ENCODE results near the gene ORMDL3.
A peak's percentile ranks its signal among the peaks of the same experiment; 100 is the strongest.

Gene ORMDL3

DNA sequence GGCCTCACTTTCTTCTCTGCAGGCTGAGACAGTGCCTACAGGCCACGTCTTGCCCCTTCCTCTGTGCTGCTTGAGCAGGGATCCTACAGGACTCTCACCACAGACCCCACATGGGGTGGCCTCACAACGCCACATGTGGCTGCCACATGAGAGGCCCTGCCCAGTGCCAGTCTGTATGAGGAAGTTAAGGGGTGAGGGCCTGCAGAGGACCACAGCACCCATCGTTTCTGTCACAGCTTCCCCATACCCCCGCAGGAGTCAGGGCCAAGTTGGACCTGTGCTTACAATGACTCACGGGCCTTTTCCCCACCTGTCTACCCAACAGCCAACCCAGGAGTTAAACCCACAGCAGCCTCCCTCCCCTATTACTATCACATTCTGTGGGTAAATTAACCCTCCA is 6.1 kb downstream of the ORMDL3 start:
- peak; percentile 57 to 82 for DNase-seq (ENCODE audit: low read depth in 1 of 2, low spot score in 1 of 2)
- no peaks in the 10 kb centered on the region for H3K27me3 ChIP-seq (ENCODE audit: insufficient read depth, poor library complexity, severe bottlenecking)
- no peak overlapping the region for H3K4me3 ChIP-seq (replicated peaks; ENCODE audit: insufficient read depth, low read length)
- peak overlapping the region; percentile 64 for H3K27ac ChIP-seq (replicated peaks)
- TF ChIP-seq, protein P1, sequence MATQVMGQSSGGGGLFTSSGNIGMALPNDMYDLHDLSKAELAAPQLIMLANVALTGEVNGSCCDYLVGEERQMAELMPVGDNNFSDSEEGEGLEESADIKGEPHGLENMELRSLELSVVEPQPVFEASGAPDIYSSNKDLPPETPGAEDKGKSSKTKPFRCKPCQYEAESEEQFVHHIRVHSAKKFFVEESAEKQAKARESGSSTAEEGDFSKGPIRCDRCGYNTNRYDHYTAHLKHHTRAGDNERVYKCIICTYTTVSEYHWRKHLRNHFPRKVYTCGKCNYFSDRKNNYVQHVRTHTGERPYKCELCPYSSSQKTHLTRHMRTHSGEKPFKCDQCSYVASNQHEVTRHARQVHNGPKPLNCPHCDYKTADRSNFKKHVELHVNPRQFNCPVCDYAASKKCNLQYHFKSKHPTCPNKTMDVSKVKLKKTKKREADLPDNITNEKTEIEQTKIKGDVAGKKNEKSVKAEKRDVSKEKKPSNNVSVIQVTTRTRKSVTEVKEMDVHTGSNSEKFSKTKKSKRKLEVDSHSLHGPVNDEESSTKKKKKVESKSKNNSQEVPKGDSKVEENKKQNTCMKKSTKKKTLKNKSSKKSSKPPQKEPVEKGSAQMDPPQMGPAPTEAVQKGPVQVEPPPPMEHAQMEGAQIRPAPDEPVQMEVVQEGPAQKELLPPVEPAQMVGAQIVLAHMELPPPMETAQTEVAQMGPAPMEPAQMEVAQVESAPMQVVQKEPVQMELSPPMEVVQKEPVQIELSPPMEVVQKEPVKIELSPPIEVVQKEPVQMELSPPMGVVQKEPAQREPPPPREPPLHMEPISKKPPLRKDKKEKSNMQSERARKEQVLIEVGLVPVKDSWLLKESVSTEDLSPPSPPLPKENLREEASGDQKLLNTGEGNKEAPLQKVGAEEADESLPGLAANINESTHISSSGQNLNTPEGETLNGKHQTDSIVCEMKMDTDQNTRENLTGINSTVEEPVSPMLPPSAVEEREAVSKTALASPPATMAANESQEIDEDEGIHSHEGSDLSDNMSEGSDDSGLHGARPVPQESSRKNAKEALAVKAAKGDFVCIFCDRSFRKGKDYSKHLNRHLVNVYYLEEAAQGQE (IDR thresholded peaks at IDR 0.05; ENCODE audit: insufficient replicate concordance, low read depth) = no peak
- no peak for TF ChIP-seq SPI1 (IDR thresholded peaks at IDR 0.05; ENCODE audit: borderline replicate concordance, low read depth)
- no peak for TF ChIP-seq POLR2AphosphoS5 (IDR thresholded peaks at IDR 0.05; ENCODE audit: low read depth)
- no peak for TF ChIP-seq GABPA (IDR thresholded peaks at IDR 0.05; ENCODE audit: low read depth)
- TF ChIP-seq, protein P2, sequence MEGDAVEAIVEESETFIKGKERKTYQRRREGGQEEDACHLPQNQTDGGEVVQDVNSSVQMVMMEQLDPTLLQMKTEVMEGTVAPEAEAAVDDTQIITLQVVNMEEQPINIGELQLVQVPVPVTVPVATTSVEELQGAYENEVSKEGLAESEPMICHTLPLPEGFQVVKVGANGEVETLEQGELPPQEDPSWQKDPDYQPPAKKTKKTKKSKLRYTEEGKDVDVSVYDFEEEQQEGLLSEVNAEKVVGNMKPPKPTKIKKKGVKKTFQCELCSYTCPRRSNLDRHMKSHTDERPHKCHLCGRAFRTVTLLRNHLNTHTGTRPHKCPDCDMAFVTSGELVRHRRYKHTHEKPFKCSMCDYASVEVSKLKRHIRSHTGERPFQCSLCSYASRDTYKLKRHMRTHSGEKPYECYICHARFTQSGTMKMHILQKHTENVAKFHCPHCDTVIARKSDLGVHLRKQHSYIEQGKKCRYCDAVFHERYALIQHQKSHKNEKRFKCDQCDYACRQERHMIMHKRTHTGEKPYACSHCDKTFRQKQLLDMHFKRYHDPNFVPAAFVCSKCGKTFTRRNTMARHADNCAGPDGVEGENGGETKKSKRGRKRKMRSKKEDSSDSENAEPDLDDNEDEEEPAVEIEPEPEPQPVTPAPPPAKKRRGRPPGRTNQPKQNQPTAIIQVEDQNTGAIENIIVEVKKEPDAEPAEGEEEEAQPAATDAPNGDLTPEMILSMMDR (IDR thresholded peaks at IDR 0.05; ENCODE audit: insufficient read depth, low read length) = no peak

DNA sequence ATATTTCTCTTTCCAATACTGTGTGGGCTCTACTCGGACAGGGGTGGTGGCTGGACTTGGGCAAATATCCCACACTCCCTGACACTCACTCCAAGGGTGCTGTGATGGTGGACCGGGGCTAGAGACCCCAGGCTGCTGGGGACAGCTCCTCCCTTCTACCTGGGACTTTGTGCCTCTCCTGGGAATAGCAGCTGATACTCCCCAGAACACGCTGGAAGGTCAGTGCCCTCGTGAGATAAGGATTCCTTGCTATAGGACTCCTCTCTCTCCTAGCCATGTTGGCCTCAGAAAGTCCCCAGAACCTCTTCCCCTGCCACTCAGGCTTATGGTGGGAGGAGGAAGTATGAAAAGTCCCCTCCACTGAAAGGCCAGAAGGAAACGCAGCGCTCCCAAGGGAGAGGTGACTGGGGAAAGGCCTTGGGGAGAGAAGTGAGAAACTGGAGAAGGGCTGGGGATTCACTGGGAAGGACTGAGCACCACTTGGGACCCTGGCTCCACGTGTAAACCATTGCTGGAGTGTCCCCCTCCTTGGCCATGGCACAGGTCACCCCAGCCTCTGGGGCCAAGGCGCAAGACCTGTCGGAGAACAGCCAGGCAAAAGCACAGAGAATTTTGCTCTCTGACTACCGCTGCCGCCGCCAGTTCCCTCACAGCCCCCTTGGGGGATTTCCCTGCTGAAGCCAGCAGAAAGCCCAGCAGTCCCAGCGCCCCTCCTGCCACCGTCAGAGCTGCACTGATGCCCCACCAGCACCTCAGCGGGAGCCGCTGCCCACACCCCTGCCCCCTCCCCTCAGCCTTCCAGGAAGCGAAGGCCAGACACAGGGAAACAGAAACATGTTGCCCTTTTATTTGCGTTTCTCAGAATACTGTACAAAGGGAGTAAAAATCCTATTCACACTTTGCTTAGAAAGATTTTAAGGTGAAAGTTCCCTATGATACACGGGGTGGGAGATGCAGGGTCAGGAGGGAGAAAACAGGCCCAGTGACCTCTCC is 6.9 kb downstream of the ORMDL3 start:
- Histone ChIP-seq H3K27ac (replicated peaks) (peak overlapping the region; percentile 64), H3K27me3 (ENCODE audit: insufficient read depth, poor library complexity, severe bottlenecking) (no peaks in the 10 kb centered on the region), H3K4me3 (replicated peaks; ENCODE audit: insufficient read depth, low read length) (no peak overlapping the region)
- DNase-seq (ENCODE audit: low read depth in 1 of 2, low spot score in 1 of 2) = no peak
- no peak for TF ChIP-seq GABPA (IDR thresholded peaks at IDR 0.05; ENCODE audit: low read depth)
- TF ChIP-seq, protein P2 (IDR thresholded peaks at IDR 0.05; ENCODE audit: insufficient read depth, low read length) = no peak
- no peak for TF ChIP-seq SPI1 (IDR thresholded peaks at IDR 0.05; ENCODE audit: borderline replicate concordance, low read depth)
- no peak for TF ChIP-seq POLR2AphosphoS5 (IDR thresholded peaks at IDR 0.05; ENCODE audit: low read depth)
- TF ChIP-seq, protein P1 (IDR thresholded peaks at IDR 0.05; ENCODE audit: insufficient replicate concordance, low read depth) = no peak

DNA sequence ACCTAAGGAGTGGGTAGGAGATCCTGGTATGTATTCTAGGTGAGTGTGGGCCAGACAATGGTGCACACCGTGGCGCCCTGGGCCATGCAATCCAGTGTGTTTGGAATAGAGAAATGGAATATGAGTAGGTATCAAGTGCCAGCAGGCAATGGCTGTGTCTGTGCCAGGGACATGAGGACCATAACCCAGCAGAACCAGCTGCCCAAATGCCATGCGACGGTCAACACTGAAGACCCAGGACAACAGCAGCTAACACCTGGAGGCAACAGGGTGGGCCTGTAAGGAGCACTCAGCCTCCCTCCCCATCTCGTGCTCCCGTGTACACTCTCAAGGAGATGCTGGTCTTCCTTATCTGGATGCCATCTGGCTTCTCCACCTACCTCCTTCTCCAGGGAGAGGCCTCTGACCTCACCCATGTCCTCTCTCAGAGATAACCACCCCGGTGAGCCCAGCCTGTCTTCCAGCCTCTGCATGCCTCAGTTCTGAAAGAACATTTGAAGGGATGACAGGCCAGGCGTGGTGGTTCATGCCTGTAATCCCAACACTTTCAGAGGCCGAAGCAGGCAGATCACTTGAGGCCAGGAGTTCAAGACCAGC is 8.2 kb downstream of the ORMDL3 start:
- H3K27me3 ChIP-seq (ENCODE audit: insufficient read depth, poor library complexity, severe bottlenecking) = no peaks in the 10 kb centered on the region
- no peak overlapping the region for H3K27ac ChIP-seq (replicated peaks)
- DNase-seq (ENCODE audit: low read depth in 1 of 2, low spot score in 1 of 2) = no peak
- no peak overlapping the region for H3K4me3 ChIP-seq (replicated peaks; ENCODE audit: insufficient read depth, low read length)
- TF ChIP-seq GABPA (IDR thresholded peaks at IDR 0.05; ENCODE audit: low read depth) (no peak), SPI1 (IDR thresholded peaks at IDR 0.05; ENCODE audit: borderline replicate concordance, low read depth) (no peak), POLR2AphosphoS5 (IDR thresholded peaks at IDR 0.05; ENCODE audit: low read depth) (no peak)
- TF ChIP-seq, protein P2 (IDR thresholded peaks at IDR 0.05; ENCODE audit: insufficient read depth, low read length) = no peak
- TF ChIP-seq, protein P1 (IDR thresholded peaks at IDR 0.05; ENCODE audit: insufficient replicate concordance, low read depth) = no peak

Data from HL-60 (cell line).